ENCODE results near the gene TNFRSF4. TPM values are rescaled to one million over a fixed set of nuclear protein-coding genes. Genes with fewer than 3 reads are reported as not detected.
A peak's percentile ranks its signal among the peaks of the same experiment; 100 is the strongest.

Gene TNFRSF4
- total and polyA plus RNA-seq, 2 of the 13 experiments (the other 11 are each of a cell fraction or from before 2014, with no cell fraction given) = not detected

GRCh38 chr1:1212780-1213344 is 1.1 kb downstream of the TNFRSF4 start:
- no peaks in the 10 kb centered on the region for H3K79me2 ChIP-seq (ENCODE audit: insufficient read depth, low read length)
- WGBS (ENCODE audit: low lambda C conversion rate) = no CpG with 5 or more reads among the region's 24 CpGs
- FAIRE-seq (no peak), ATAC-seq (peak; percentile 32), DNase-seq (ENCODE audit: low spot score) (no peak)
- no TSS peak for BruUV-seq (replicated peaks)
- peaks cover 5 to 48% of the 10 kb centered on the region in 2 experiments; a peak in 3 of 5 replicates for H3K27me3 ChIP-seq (ENCODE audit: control insufficient read depth in 1 of 2, insufficient read depth in 2 of 2, low read length in 2 of 2)
- H4K20me1 ChIP-seq (ENCODE audit: insufficient read depth, low read length) = no peaks in the 10 kb centered on the region
- no peaks in the 10 kb centered on the region for H3K4me1 ChIP-seq (ENCODE audit: insufficient read depth, low read length)
- no peaks in the 10 kb centered on the region for H3K9me3 ChIP-seq (ENCODE audit: low read length)
- H3K4me2 ChIP-seq (ENCODE audit: low read depth, low read length) = no peak overlapping the region
- no peak overlapping the region for H3K4me3 ChIP-seq (replicated peaks in 1 of 3; ENCODE audit: insufficient read depth in 1 of 3, low read depth in 2 of 3, low read length in 3 of 3)
- no peak overlapping the region for H3K27ac ChIP-seq (ENCODE audit: extremely low read length, insufficient read depth, low read length)
- no peak overlapping the region for H2AFZ ChIP-seq (ENCODE audit: low read length)
- peaks cover 0 to 9% of the 10 kb centered on the region in 2 experiments; a peak in 1 of 5 replicates for H3K36me3 ChIP-seq (replicated peaks in 1 of 2; ENCODE audit: control insufficient read depth in 1 of 2, insufficient read depth in 2 of 2, low read length in 2 of 2)
- ChIA-PET CTCF (ENCODE audit: low intra/inter-chr PET ratio, low total read pairs) (no interaction called here), POLR2A (no interaction called here)
- no peak overlapping the region for H3K9ac ChIP-seq (ENCODE audit: insufficient read depth, low read depth, low read length)
- in situ Hi-C loops (cut with HindIII; ENCODE audit: extremely low pct_ligation_motif_present, low pct_unique_long_range_greater_than_20kb) (no loop called here), intact Hi-C loops (cut with micrococcal nuclease; ENCODE audit: unreplicated experiment) (no loop called here)
- no peak for TF ChIP-seq POLR2AphosphoS2 (IDR thresholded peaks at IDR 0.05; ENCODE audit: low read depth, low read length)
- TF ChIP-seq NR0B2 (CRISPR knock-in tag; IDR thresholded peaks at IDR 0.05) = no peak
- TF ChIP-seq ZNF264 (CRISPR knock-in tag; IDR thresholded peaks at IDR 0.05) = no peak
- TF ChIP-seq GRHL1 (CRISPR knock-in tag; conservative IDR thresholded peaks at IDR 0.05) = no peak
- TF ChIP-seq ZMAT5 (CRISPR knock-in tag; IDR thresholded peaks at IDR 0.05; ENCODE audit: borderline replicate concordance, low read depth) = no peak
- TF ChIP-seq KLF13 (CRISPR knock-in tag; IDR thresholded peaks at IDR 0.05) = no peak
- TF ChIP-seq MXD1 (CRISPR knock-in tag; IDR thresholded peaks at IDR 0.05) = no peak
- TF ChIP-seq GABPA (IDR thresholded peaks at IDR 0.05; ENCODE audit: low read depth, low read length) = no peak
- peak; percentile 46; the same call in 1 of the 2 replicates for TF ChIP-seq GABPA (CRISPR knock-in tag; IDR thresholded peaks at IDR 0.05; ENCODE audit: low read depth)
- no peak for TF ChIP-seq ZKSCAN5 (CRISPR knock-in tag; IDR thresholded peaks at IDR 0.05)
